HepG2 (cell line): ENCODE measurements around the gene SLC45A3. TPM values are rescaled to one million over a fixed set of nuclear protein-coding genes. Genes with fewer than 3 reads are reported as not detected.
A peak's percentile ranks its signal among the peaks of the same experiment; 100 is the strongest.

Source experiments
- CHCHD3 ChIP-seq: sonication (generic); formaldehyde crosslinking; IDR thresholded peaks from 2 replicates; pipeline ENCODE4 v1.8.0; 2022; ENCODE audit warnings: mild to moderate bottlenecking, missing genetic modification reagents, moderate library complexity
- ELF3 ChIP-seq: IDR thresholded peaks from 2 replicates; pipeline ENCODE4 v1.6.1; 2016; ENCODE audit warnings: missing genetic modification reagents, missing compliant biosample characterization
- FUBP1 ChIP-seq: sonication (generic); formaldehyde crosslinking; IDR thresholded peaks from 2 replicates; pipeline ENCODE4 v1.5.1; 2020; ENCODE audit warnings: missing genetic modification reagents, mild to moderate bottlenecking, borderline replicate concordance
- GATAD1 ChIP-seq: IDR thresholded peaks from 2 replicates; pipeline ENCODE4 v1.6.1; 2016; ENCODE audit warnings: missing genetic modification reagents, missing compliant biosample characterization
- HDAC2 ChIP-seq: sonication (generic); formaldehyde crosslinking; IDR thresholded peaks from 2 replicates; pipeline ENCODE4 v1.4.0; 2020; ENCODE audit warnings: missing genetic modification reagents
- HOXA5 ChIP-seq: sonication (generic); formaldehyde crosslinking; IDR thresholded peaks from 2 replicates; pipeline ENCODE4 v1.4.0; 2020; ENCODE audit warnings: missing genetic modification reagents
- LCORL ChIP-seq, 2 experiments: fragments of 450-650 bp in 1 of 2; sonication (generic) in 1 of 2; formaldehyde crosslinking in 1 of 2; IDR thresholded peaks; 2 replicates each; pipeline versions ENCODE4 v1.5.0 to v1.6.1; 2017 to 2020; ENCODE audit warnings: antibody characterized with exemption in 1 of 2, missing genetic modification reagents in 1 of 2
- MAFG ChIP-seq: sonication (generic); formaldehyde crosslinking; IDR thresholded peaks from 2 replicates; pipeline ENCODE4 v1.5.1; 2020; ENCODE audit warnings: mild to moderate bottlenecking, missing genetic modification reagents
- MATR3 ChIP-seq: sonication (generic); formaldehyde crosslinking; IDR thresholded peaks from 2 replicates; pipeline ENCODE4 v1.4.0; 2020; ENCODE audit warnings: missing genetic modification reagents
- MIXL1 ChIP-seq: IDR thresholded peaks from 2 replicates; pipeline ENCODE4 v1.6.1; 2016
- MLX ChIP-seq: IDR thresholded peaks from 2 replicates; pipeline ENCODE4 v1.6.1; 2016
- PLRG1 ChIP-seq: fragments of 450-650 bp; conservative IDR thresholded peaks from 2 replicates; pipeline ENCODE4 v1.6.1; 2016
- RFX5 ChIP-seq: IDR thresholded peaks from 2 replicates; pipeline ENCODE4 v1.6.1; 2011; ENCODE audit warnings: low read depth, low read length, improper control_type of control experiment
- ZBTB2 ChIP-seq: sonication (generic); formaldehyde crosslinking; IDR thresholded peaks from 2 replicates; pipeline ENCODE4 v1.8.0; 2022; ENCODE audit warnings: low read depth, missing genetic modification reagents
- ZGPAT ChIP-seq: IDR thresholded peaks from 2 replicates; pipeline ENCODE4 v1.6.1; 2016; ENCODE audit warnings: mild to moderate bottlenecking
- ZNF225 ChIP-seq: sonication (generic); formaldehyde crosslinking; IDR thresholded peaks from 2 replicates; pipeline ENCODE4 v1.4.0; 2020; ENCODE audit warnings: mild to moderate bottlenecking, missing genetic modification reagents
- ZNF235 ChIP-seq: sonication (generic); formaldehyde crosslinking; IDR thresholded peaks from 2 replicates; pipeline ENCODE4 v1.8.1; 2023; ENCODE audit warnings: mild to moderate bottlenecking, missing genetic modification reagents, borderline replicate concordance
- ZNF670 ChIP-seq: sonication (generic); formaldehyde crosslinking; IDR thresholded peaks from 2 replicates; pipeline ENCODE4 v1.8.0; 2022; ENCODE audit warnings: mild to moderate bottlenecking, missing genetic modification reagents, borderline replicate concordance
- ZNF781 ChIP-seq: sonication (generic); formaldehyde crosslinking; IDR thresholded peaks from 2 replicates; pipeline ENCODE4 v1.5.1; 2020; ENCODE audit warnings: borderline replicate concordance, mild to moderate bottlenecking, missing genetic modification reagents; ENCODE audit errors: not compliant biosample characterization
- ZNF816 ChIP-seq: sonication (generic); formaldehyde crosslinking; IDR thresholded peaks from 2 replicates; pipeline ENCODE4 v1.8.0; 2022; ENCODE audit warnings: missing genetic modification reagents, mild to moderate bottlenecking, borderline replicate concordance
- polyA plus RNA-seq, 8 experiments: library from polyadenylated mRNA; depleted of rRNA in 3 of 8; stranded (reverse) in 7 of 8; unstranded in 1 of 8; fragments of >200 nt; fragmentation: Illumina TruSeq in 4 of 8; extraction: Trizol in 4 of 8; gene quantifications; 2 replicates each; pipeline versions ENCODE4 v1.2.1 to v1.2.3, GENCODE V29; 2011 to 2016; ENCODE audit warnings: low read depth in 4 of 8, missing spikeins in 1 of 8, mixed read lengths in 1 of 8; ENCODE audit not compliant: insufficient read depth in 1 of 8
- total RNA-seq, 5 experiments: library from RNA; depleted of rRNA; stranded (reverse); fragments of >200 nt; fragmentation: Illumina TruSeq; extraction: Trizol; gene quantifications; 2 replicates each; pipeline ENCODE4 v1.2.3, GENCODE V29; 2016; ENCODE audit warnings: low read depth in 1 of 5
- TF ChIP-seq, protein P1 (sequence below): sonication (generic); formaldehyde crosslinking; IDR thresholded peaks from 2 replicates; pipeline ENCODE4 v1.8.0; 2023; ENCODE audit warnings: mild to moderate bottlenecking, missing genetic modification reagents
- TF ChIP-seq, protein P2 (sequence below): sonication (generic); formaldehyde crosslinking; IDR thresholded peaks from 2 replicates; pipeline ENCODE4 v1.9.0; 2022; ENCODE audit warnings: low read depth, missing genetic modification reagents

The SLC45A3 gene
- total and polyA plus RNA-seq, 2 of the 13 experiments (the other 11 are each of a cell fraction or from before 2014, with no cell fraction given) = 3.4 to 4.1 TPM

DNA sequence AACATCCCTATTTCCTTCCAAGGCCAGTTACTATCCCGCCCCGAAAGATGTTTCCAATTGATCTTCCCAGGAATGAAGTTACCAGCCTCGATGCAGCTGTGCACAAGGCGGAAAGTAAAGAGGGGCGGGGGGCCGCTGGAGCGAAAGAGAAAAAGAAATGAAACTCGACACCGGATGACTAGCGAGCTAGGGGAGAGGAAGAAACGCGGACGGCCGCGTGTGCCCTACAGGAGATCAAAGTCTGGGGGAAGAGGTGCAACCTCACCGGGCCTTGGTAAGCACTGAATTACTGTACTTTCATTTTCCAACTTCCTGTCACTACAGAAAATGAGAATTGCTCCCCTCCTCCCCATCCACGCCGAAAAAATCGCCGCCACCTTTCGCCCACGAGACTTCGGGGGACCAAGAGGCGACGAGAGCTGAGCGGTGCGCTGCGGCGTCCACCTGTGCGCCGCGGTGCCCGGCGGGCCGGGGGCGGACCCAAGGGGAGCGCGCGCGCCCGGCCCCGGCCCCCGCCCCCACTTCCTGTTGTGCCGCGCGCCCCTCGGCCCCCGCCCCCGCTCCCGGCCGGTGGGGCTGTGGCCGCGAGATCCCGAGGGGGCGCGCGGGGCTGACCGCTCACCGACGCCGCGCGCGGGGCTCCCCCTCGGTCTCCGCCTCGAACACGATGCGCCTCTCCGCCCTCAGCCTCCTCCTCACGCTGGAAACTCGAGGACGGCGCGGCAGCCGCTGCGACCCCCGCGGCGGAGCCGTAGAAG lies 49.1 kb downstream of the SLC45A3 start (continued):
- TF ChIP-seq, protein P1, sequence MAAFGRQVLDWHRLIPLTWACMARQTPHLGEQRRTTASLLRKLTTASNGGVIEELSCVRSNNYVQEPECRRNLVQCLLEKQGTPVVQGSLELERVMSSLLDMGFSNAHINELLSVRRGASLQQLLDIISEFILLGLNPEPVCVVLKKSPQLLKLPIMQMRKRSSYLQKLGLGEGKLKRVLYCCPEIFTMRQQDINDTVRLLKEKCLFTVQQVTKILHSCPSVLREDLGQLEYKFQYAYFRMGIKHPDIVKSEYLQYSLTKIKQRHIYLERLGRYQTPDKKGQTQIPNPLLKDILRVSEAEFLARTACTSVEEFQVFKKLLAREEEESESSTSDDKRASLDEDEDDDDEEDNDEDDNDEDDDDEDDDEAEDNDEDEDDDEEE (CRISPR knock-in tag) = no peak
- TF ChIP-seq LCORL (IDR thresholded peaks at IDR 0.05) (no peak), LCORL (CRISPR knock-in tag; IDR thresholded peaks at IDR 0.05) (0 out of 2 replicates have a peak, but pooled peaks have one; percentile 19), MAFG (no peak), ZNF781 (CRISPR knock-in tag) (no peak), ZGPAT (peak; percentile 32), ZNF235 (CRISPR knock-in tag) (no peak), ELF3 (CRISPR knock-in tag) (peak; percentile 74; the same call in 1 of the 2 replicates), ZBTB2 (peak; percentile 77), CHCHD3 (CRISPR knock-in tag) (no peak), ZNF816 (CRISPR knock-in tag) (0 out of 2 replicates have a peak, but pooled peaks have one; percentile 41), FUBP1 (CRISPR knock-in tag) (no peak), RFX5 (0 out of 2 replicates have a peak, but pooled peaks have one; percentile 21), ZNF225 (CRISPR knock-in tag) (no peak), MIXL1 (no peak), MATR3 (CRISPR knock-in tag) (no peak), MLX (no peak), HDAC2 (CRISPR knock-in tag) (peak; percentile 54; the same call in 1 of the 2 replicates), HOXA5 (CRISPR knock-in tag) (peak; percentile 75), ZNF670 (CRISPR knock-in tag) (0 out of 2 replicates have a peak, but pooled peaks have one; percentile 10), GATAD1 (CRISPR knock-in tag) (no peak), PLRG1 (no peak)
- TF ChIP-seq, protein P2, sequence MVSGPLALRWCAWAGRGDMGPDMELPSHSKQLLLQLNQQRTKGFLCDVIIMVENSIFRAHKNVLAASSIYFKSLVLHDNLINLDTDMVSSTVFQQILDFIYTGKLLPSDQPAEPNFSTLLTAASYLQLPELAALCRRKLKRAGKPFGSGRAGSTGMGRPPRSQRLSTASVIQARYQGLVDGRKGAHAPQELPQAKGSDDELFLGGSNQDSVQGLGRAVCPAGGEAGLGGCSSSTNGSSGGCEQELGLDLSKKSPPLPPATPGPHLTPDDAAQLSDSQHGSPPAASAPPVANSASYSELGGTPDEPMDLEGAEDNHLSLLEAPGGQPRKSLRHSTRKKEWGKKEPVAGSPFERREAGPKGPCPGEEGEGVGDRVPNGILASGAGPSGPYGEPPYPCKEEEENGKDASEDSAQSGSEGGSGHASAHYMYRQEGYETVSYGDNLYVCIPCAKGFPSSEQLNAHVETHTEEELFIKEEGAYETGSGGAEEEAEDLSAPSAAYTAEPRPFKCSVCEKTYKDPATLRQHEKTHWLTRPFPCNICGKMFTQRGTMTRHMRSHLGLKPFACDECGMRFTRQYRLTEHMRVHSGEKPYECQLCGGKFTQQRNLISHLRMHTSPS (CRISPR knock-in tag) = no peak
